GM19099 (cell line): Measurements from ENCODE around the gene RBP4.

Experiments
- POLR2A ChIP-seq: IDR thresholded peaks from 3 replicates; pipeline ENCODE4 v1.6.1; 2011; ENCODE audit warnings: low read depth; ENCODE audit not compliant: insufficient read length; ENCODE audit errors: extremely low read depth

Gene RBP4

DNA sequence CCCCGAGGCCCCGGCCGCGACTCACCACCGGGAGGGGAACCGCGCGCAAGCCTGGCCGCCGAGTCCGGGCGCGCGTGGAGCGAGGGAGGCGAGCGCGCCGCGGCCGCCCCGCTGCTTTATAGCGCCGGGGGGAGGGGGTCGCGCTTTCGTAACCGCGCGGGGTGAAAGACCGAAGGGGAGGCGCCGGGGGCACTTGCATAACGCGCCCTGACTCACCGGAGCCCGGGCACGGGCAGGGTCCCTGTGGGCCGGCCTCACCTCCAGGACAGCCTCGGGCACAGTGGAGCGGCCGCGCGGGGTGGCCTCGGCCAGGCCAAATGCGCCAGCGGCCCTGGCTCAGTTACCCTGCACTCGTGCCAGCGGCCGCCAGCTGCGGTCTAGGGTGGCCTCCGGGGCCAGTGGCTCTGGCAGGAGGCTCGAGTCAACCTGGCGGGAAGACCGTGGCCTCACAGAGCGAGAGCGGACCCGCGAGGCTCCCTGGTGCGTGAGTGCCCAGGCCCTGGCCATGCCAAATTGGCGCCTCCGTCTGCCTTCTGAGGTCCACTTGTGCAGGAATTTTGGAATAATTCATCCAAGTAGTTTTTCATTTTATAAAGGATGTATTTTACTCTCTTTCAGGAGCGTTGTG lies at the start of gene RBP4:
Gene RBP4, minus strand, starts transcription at position 90 of the 628 bp plus-strand sequence. CDS start 207 bp downstream, outside the sequence.
- no peak for TF ChIP-seq POLR2A

- TF ChIP-seq POLR2A = no peak
These were observed 38.8 kb upstream of the RBP4 start for GRCh38 chr10:93639791-93640190.

DNA sequence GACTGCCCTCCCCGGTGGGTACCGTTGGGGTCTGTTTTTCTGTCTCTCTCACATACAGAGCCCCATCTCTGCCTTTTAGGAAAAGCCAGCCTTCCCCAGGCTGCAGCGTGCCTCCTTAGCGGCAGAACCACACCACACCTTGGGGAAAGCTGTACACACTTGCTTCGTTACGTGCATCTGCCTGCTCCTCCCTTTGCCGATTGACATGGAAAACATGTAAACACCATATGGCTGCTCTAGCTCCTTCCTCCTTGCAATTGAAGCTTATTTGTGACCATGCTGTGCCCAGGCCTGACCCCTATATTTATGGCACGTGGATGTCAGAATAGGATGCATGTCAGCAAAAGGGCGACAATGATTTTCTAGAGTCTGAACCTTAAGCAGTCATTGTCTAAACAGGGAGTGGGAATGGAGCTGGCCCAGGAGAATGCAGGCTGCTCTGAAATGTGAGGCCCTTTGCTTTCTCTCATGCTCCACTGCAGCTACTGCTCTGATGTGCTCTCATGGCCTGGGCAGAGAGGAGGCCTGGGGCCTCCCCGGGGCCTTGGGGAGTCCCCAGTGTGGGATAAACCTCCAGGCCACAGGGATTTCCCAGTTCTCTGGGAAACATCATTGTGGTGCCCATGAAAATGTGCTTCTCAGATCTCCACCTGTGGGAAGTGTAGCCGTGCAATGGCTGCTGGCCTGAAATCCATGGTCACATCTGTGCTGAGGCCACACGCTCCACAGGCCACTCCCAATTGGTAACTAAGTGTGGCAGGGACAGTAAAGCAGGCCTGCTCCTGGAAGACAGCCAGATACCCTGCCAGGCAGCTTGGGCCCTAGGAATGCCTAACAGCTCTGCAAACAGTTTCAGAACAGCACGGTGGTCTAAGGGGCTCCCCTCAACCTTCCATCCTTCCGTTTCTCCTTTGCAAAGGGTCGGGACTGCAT lies 29.9 kb upstream of the RBP4 start:
- no peak for TF ChIP-seq POLR2A

- no peak for TF ChIP-seq POLR2A
These were observed 28.7 kb upstream of the RBP4 start for GRCh38 chr10:93629647-93630305.

DNA sequence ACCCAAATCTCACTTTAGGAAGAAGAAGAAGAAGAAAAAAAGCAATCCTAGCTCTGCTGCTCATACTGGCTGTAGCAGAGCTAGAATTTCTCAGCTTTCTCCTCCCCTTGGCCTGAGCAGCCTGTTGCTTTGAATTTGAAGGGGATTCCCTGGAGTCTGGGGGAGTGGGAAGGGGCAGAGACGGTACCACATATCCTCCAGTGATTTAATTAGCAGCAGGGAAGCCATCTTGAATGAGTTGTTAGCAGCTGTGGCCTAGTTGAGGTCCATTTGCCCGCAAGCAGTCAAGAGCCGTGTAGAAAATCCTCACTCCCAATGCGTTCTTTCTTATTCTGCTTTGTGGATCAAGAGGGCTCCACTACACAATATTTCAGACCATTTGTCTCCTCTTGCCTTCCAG lies 27.8 kb upstream of the RBP4 start:
- no peak for TF ChIP-seq POLR2A

GRCh38 chr10:93622942-93623341 lies 21.9 kb upstream of the RBP4 start:
- TF ChIP-seq POLR2A = no peak

GRCh38 chr10:93620925-93621324 lies 19.9 kb upstream of the RBP4 start:
- no peak for TF ChIP-seq POLR2A

GRCh38 chr10:93615576-93616235 lies 14.7 kb upstream of the RBP4 start:
- TF ChIP-seq POLR2A = no peak

GRCh38 chr10:93614101-93614825 lies 13.2 kb upstream of the RBP4 start:
- TF ChIP-seq POLR2A = no peak

DNA sequence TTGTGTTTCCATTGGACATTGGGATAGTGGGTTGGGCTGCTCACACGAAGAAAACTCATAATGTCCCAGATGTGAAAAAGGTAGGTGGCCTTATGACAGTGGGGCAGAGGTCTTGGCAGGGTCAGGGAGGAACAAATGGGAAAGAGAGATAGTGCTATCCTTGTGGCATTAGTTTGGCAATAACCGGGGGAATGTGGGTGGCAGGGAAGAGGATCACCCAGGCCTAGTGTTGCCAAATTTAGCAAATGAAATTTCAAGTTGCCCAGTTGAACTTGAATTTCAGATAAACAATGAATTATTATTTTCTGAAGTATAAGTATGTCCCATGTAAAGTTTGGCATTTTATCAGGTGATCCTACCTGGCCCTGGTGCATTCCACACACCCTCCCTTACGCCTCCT lies 12.1 kb upstream of the RBP4 start:
- no peak for TF ChIP-seq POLR2A

DNA sequence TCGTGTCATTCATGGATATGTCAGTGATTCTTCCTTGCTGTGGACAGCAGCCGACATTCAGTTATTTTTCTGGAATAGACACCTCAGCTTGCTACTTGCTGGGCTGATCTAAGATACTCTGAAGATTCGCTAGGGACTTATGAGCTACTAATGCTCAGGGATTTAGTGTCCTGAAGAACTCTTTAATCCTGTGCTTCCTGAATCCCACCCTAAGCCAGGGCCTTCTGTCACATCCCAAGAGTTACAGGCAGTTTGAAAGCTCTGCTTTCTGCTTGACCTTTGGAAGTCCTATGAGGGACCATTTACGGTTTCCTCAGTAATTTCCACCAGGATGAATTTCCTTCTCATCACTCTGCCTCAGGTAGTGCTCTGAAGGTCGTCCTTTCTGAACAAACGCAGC lies 11.3 kb upstream of the RBP4 start, which contains the start of gene PDE6C:
Gene PDE6C, plus strand, starts transcription at position 227 of the 400 bp plus-strand sequence. CDS start 189 bp downstream, outside the sequence.
- no peak for TF ChIP-seq POLR2A

GRCh38 chr10:93608421-93608820 lies 7.4 kb upstream of the RBP4 start:
- TF ChIP-seq POLR2A = no peak

GRCh38 chr10:93604146-93604545 lies 3.1 kb upstream of the RBP4 start:
- TF ChIP-seq POLR2A = no peak

GRCh38 chr10:93603023-93603422 lies 2.0 kb upstream of the RBP4 start:
- TF ChIP-seq POLR2A = no peak
